ENCODE measurements around the gene SPDYE2. TPM values are rescaled to one million over a fixed set of nuclear protein-coding genes. Genes with fewer than 3 reads are reported as not detected.
"Not testable (repeated sequence)": the region's sequence is repeated elsewhere in the genome, so short reads cannot be mapped to it uniquely, and the experiment has no call there.

Gene SPDYE2
- total RNA-seq, 1 donor from 2014 or later: not detected

DNA sequence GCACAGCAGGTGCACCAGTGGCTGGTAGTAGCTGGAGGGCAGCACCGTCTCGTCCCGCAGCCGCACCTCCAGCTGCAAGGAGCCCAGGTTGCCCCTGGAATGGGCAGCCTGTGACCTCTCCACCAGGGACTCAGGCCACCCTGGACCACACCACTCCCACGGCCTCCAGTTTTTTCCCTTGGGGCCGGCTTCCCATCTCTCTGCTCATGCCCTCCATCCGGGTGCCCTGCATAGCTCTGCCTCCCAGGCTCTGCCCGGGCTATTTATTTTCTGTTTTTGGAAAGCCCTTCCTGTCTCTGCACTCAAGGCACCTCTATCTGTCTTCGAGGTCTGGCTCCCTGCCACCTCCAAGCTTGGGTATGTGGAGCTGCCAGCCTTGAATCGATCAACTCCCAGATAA is 45.0 kb downstream of the SPDYE2 start:
- H3K9me3 Mint-ChIP-seq; H3K27ac Mint-ChIP-seq; DNase-seq (ENCODE audit: low spot score); intact Hi-C loops (cut with micrococcal nuclease); H3K27me3 Mint-ChIP-seq (ENCODE audit: insufficient read depth); H3K36me3 Mint-ChIP-seq (ENCODE audit: low read depth); H3K4me3 Mint-ChIP-seq; H3K4me1 Mint-ChIP-seq (ENCODE audit: low read depth): not testable (repeated sequence)

DNA sequence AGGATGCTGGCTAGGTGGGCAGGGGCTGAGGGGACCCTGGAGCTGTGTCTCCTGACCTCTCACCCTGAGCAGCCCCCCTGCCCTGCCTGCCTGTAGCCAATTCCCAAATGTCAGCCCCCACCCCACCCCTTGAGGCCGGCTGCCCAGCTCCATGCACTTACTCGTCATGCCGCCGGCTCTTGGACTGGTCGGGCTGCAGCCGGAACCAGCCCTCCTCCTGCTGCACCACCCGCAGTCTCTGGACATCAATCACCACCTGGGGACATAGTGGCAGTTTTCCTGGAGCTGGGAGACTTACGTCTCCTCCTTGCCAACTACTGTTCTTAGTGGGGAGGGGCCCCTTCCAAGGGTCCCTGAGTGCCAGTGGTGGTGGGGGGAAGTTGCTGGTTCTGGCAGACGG is 48.7 kb downstream of the SPDYE2 start:
- DNase-seq (ENCODE audit: low spot score); H3K4me3 Mint-ChIP-seq; H3K4me1 Mint-ChIP-seq (ENCODE audit: low read depth); H3K27ac Mint-ChIP-seq; H3K9me3 Mint-ChIP-seq; H3K27me3 Mint-ChIP-seq (ENCODE audit: insufficient read depth); H3K36me3 Mint-ChIP-seq (ENCODE audit: low read depth); intact Hi-C loops (cut with micrococcal nuclease): not testable (repeated sequence)

DNA sequence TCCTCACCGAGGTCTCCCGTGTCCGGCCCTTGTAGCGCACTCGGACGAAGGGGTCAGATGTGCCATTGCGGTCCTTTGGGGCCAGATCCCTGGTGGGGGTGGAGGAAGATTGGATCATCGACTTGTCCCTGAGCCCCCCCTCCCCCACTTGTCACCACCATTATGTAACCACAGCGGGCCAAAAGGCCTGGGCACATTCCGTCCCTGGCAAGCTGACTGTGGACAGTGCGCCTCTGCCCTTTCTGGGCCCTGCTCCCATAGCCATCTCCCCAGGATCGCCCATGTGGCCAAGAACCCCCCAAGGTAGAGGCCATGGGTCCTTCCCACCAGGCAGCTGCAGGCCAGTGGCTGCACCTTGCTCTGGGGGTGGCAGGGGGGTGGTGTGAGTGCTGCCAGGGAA is 51.3 kb downstream of the SPDYE2 start:
- DNase-seq (ENCODE audit: low spot score); H3K9me3 Mint-ChIP-seq; H3K4me3 Mint-ChIP-seq; H3K27ac Mint-ChIP-seq; H3K27me3 Mint-ChIP-seq (ENCODE audit: insufficient read depth); intact Hi-C loops (cut with micrococcal nuclease); H3K36me3 Mint-ChIP-seq (ENCODE audit: low read depth); H3K4me1 Mint-ChIP-seq (ENCODE audit: low read depth): not testable (repeated sequence)

DNA sequence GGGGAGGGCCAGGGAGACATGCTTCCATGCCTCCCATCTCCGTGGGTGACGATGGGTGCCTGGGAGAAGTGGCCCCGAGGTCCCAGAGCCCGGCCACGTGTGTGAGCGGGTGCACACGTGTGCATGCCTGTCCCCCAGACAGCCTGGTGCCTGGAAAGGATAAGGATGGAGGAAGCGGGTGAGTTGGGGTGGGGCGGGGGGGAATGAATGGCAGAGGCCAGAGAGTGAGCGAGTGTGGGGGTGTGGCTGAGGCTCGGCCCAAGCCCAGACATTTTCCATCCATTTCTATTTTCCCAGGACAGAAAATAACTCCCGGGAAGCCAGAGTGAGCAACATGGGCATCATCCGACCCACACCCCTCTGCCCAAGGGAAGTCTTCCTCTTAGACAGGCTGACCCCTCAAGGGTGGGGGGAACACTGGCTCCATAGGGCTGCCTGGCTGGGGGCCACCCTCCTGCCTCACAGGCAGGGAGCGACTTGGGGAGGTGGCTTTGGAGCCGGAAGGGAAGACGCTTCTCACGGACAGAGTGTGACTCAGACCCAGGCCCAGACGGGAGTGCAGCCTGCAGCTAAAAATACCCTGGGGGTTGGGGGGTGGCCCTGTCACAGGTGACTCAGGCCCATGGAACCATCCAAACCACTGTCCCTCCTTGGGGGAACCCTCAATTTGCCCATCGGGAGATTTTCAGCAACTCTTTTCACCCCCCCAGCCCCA is 53.6 kb downstream of the SPDYE2 start:
- H3K36me3 Mint-ChIP-seq (ENCODE audit: low read depth); H3K27ac Mint-ChIP-seq; H3K4me1 Mint-ChIP-seq (ENCODE audit: low read depth); H3K4me3 Mint-ChIP-seq; H3K9me3 Mint-ChIP-seq; DNase-seq (ENCODE audit: low spot score); H3K27me3 Mint-ChIP-seq (ENCODE audit: insufficient read depth); intact Hi-C loops (cut with micrococcal nuclease): not testable (repeated sequence)

DNA sequence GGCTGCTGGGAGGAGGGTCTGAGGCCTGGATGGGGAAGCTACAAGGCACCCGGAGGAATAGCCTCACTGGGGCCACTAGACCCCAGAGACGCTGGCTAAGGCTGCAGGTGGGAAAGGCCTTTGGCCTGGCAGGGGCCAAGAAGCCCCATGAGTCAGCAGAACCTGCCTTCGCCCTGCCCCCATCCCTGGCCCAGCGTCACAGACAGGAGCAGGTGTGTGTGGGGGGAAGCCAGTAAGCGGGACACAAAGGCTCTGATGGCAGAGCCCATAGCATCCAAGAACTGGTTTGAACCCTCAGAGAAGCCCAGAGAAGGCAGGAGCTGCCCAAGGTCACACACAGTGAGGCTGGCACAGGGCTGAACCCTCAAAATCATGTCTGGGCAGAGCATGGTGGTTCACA is 55.8 kb downstream of the SPDYE2 start:
- DNase-seq (ENCODE audit: low spot score); intact Hi-C loops (cut with micrococcal nuclease); H3K9me3 Mint-ChIP-seq; H3K4me3 Mint-ChIP-seq; H3K27ac Mint-ChIP-seq; H3K27me3 Mint-ChIP-seq (ENCODE audit: insufficient read depth); H3K36me3 Mint-ChIP-seq (ENCODE audit: low read depth); H3K4me1 Mint-ChIP-seq (ENCODE audit: low read depth): not testable (repeated sequence)

DNA sequence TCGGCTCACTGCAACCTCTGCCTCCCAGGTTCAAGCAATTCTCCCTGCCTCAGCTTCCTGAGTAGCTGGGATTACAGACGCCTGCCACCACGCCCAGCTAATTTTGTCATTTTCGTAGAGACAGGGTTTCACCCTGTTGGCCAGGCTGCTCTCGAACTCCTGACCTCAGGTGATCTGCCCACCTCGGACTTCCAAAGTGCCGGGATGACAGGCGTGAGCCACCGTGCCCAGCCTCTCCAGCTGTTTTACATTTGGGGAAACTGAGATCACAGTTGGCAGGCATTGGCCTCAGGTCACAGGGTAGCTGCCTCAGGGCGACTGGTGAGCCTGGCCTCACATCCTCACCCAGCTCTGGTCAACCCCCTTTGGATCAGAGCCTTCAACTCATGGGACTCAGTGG is 58.7 kb downstream of the SPDYE2 start:
- H3K36me3 Mint-ChIP-seq (ENCODE audit: low read depth); H3K4me3 Mint-ChIP-seq; H3K9me3 Mint-ChIP-seq; intact Hi-C loops (cut with micrococcal nuclease); H3K27ac Mint-ChIP-seq; H3K4me1 Mint-ChIP-seq (ENCODE audit: low read depth); H3K27me3 Mint-ChIP-seq (ENCODE audit: insufficient read depth); DNase-seq (ENCODE audit: low spot score): not testable (repeated sequence)

DNA sequence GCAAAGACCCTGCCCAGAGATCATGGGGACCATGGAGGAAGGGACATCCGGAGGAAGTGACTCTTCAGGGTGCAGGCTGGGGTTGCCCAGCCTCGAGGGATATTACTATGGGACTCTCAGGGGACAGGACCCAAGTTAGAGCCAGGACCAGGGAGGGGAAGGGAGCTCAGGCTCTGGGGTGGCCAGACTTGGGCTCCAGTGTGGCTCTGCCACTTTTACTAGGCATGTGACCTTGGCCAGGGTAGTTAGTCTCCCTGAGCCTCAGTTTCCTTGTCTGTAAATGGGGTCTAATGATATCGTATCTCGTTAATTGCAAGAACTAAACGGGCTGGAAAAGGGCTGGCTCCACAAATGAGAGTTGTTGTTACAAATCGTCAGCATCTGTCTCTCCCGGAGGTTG is 59.4 kb downstream of the SPDYE2 start:
- H3K27ac Mint-ChIP-seq; H3K9me3 Mint-ChIP-seq; H3K4me3 Mint-ChIP-seq; intact Hi-C loops (cut with micrococcal nuclease); H3K4me1 Mint-ChIP-seq (ENCODE audit: low read depth); DNase-seq (ENCODE audit: low spot score); H3K36me3 Mint-ChIP-seq (ENCODE audit: low read depth); H3K27me3 Mint-ChIP-seq (ENCODE audit: insufficient read depth): not testable (repeated sequence)

DNA sequence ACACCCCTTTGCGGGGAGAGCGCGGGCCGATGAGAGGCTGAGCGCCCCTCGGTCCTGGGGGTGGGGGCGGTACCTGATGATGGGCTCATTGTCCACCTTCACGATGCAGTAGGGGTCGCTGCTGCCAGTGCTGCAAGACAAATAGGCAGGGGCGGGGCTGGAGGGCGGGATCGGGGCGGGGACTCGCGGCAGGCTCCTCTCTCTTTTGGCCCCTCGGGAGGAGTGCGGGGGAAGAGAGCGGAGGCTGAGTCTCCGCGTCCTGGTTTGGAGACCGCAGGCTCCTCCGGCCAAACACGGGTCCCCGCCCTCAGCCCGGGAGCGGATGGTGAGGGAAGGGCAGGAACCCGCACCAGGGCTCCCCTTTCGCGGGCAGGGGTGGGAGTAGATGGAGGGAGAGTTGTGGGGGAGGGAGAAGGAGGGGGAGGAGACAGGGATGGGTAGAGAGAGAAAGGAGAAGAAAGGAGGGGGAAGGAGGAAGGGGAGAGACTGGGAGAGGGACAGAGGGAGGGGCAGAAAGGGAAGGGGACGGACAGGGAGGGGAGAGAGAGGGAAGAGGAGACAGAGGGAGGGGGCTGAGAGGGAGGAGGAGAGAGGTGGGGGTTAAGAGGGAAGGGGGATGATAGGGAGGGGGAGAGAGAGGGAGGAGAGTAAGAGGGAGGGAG is 60.1 kb downstream of the SPDYE2 start:
- H3K4me1 Mint-ChIP-seq (ENCODE audit: low read depth); H3K27ac Mint-ChIP-seq; H3K4me3 Mint-ChIP-seq; H3K27me3 Mint-ChIP-seq (ENCODE audit: insufficient read depth); DNase-seq (ENCODE audit: low spot score); H3K36me3 Mint-ChIP-seq (ENCODE audit: low read depth); intact Hi-C loops (cut with micrococcal nuclease); H3K9me3 Mint-ChIP-seq: not testable (repeated sequence)

DNA sequence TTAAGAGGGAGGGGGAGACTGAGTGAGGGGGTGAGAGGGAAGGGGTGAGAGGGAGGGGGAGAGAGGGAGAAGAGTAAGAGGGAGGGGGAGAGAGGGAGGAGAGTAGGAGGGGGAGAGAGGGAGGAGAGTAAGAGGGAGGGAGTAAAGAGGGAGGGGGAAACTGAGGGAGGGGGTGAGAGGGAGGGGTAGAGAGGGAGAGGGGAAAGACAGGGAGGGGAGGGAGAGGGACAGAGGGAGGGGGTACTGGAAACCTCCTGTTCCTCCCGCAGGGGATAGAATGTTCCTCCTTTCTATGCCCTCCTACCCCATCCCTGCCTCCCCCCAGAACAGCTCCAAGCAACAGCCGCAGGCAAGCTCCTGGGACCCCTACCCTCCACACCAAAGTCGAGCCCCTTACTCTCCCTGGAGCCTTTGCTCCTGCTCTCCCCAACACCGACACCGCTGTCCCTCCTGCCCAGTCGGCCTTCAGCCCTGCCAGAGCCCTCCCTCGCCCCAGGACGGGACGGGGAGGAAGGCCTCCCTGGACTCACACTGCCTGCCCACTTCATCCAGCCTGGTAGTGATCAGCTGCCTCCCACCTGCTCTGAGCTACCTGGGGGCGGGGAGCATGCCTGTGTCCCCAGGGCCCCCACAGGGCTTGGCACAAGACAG is 60.8 kb downstream of the SPDYE2 start:
- DNase-seq (ENCODE audit: low spot score); H3K4me3 Mint-ChIP-seq; H3K36me3 Mint-ChIP-seq (ENCODE audit: low read depth); H3K4me1 Mint-ChIP-seq (ENCODE audit: low read depth); H3K27me3 Mint-ChIP-seq (ENCODE audit: insufficient read depth); H3K27ac Mint-ChIP-seq; intact Hi-C loops (cut with micrococcal nuclease); H3K9me3 Mint-ChIP-seq: not testable (repeated sequence)

Other genes starting within 250 kb of the SPDYE2 start
- gene SPDYE6, start 194.8 kb upstream of the SPDYE2 start, total RNA-seq: not detected in 2 replicates
- gene PRKRIP1, start 154.9 kb upstream of the SPDYE2 start, total RNA-seq: 25.7 and 28.3 TPM in 2 replicates
- 55.2 and 59.9 TPM in 2 replicates for gene ORAI2, start 117.7 kb upstream of the SPDYE2 start, total RNA-seq
- gene ALKBH4, start 86.4 kb upstream of the SPDYE2 start, total RNA-seq: 10.7 and 11.2 TPM in 2 replicates
- 32.9 and 36.3 TPM in 2 replicates for gene LRWD1, start 86.2 kb upstream of the SPDYE2 start, total RNA-seq
- 49.7 and 55.3 TPM in 2 replicates for gene POLR2J, start 72.3 kb upstream of the SPDYE2 start, total RNA-seq
- 25.4 and 25.9 TPM in 2 replicates for gene RASA4B, start 33.4 kb upstream of the SPDYE2 start, total RNA-seq
- 13.4 and 15.7 TPM in 2 replicates for gene UPK3BL2, start 7.5 kb upstream of the SPDYE2 start, total RNA-seq
- gene POLR2J3, start 21.4 kb downstream of the SPDYE2 start, total RNA-seq: 49.6 and 53.9 TPM in 2 replicates
- 50.1 and 50.4 TPM in 2 replicates for gene RASA4, start 65.5 kb downstream of the SPDYE2 start, total RNA-seq
- 16.3 and 16.9 TPM in 2 replicates for gene UPK3BL1, start 91.6 kb downstream of the SPDYE2 start, total RNA-seq
- not detected in 2 replicates for gene SPDYE2B, start 99.1 kb downstream of the SPDYE2 start, total RNA-seq
- 19.5 and 21.5 TPM in 2 replicates for gene POLR2J2, start 120.4 kb downstream of the SPDYE2 start, total RNA-seq
- 9.1 and 10.7 TPM in 2 replicates for gene FAM185A, start 197.8 kb downstream of the SPDYE2 start, total RNA-seq